Neural cell (in vitro differentiated cells): ENCODE data around the gene ATAD3C. TPM values are rescaled to one million over a fixed set of nuclear protein-coding genes. Genes with fewer than 3 reads are reported as not detected.
"Not testable (repeated sequence)": the region's sequence is repeated elsewhere in the genome, so short reads cannot be mapped to it uniquely, and the experiment has no call there.

Experiments
- H2AFZ ChIP-seq: fragments of 200-600, 300-800 bp; sonication (generic), shearing (Covaris generic); 2 replicates; pipeline ENCODE4 v1.6.0; 2014; ENCODE audit warnings: low read depth, mild to moderate bottlenecking, antibody characterized with exemption, low read length, moderate library complexity
- H3F3A ChIP-seq: fragments of 200-600 bp; shearing (Covaris generic); 2 replicates; pipeline ENCODE4 v1.6.1; 2016; ENCODE audit warnings: mild to moderate bottlenecking, moderate library complexity, mixed read lengths, antibody characterized with exemption, low read length; ENCODE audit not compliant: insufficient read depth, poor library complexity, severe bottlenecking
- H3K27ac ChIP-seq: fragments of 200-600, 300-800 bp; sonication (generic), shearing (Covaris generic); 2 replicates; pipeline ENCODE4 v1.5.1; 2014; ENCODE audit warnings: mild to moderate bottlenecking, low read length, moderate library complexity
- H3K27me3 ChIP-seq: fragments of 300-800, 200-600 bp; sonication (generic), shearing (Covaris generic); 2 replicates; pipeline ENCODE4 v1.6.0; 2014; ENCODE audit warnings: mild to moderate bottlenecking, low read depth, low read length, moderate library complexity; ENCODE audit not compliant: insufficient read depth
- H3K36me3 ChIP-seq: fragments of 300-800, 200-600 bp; sonication (generic), shearing (Covaris generic); 2 replicates; pipeline ENCODE4 v1.5.1; 2014; ENCODE audit warnings: mild to moderate bottlenecking, antibody characterized with exemption, low read length, moderate library complexity; ENCODE audit not compliant: insufficient read depth
- H3K4me2 ChIP-seq: fragments of 300-800, 200-600 bp; sonication (generic), shearing (Covaris generic); 2 replicates; pipeline ENCODE4 v1.6.0; 2014; ENCODE audit warnings: mild to moderate bottlenecking, low read length
- H3K4me3 ChIP-seq: fragments of 300-800, 200-600 bp; sonication (generic), shearing (Covaris generic); 2 replicates; pipeline ENCODE4 v1.5.1; 2014; ENCODE audit warnings: mild to moderate bottlenecking, low read length, moderate library complexity
- H3K79me2 ChIP-seq: fragments of 200-600 bp; shearing (Covaris generic); replicated peaks from 2 replicates; pipeline ENCODE4 v1.6.0; 2014; ENCODE audit warnings: mild to moderate bottlenecking, low read length, moderate library complexity; ENCODE audit not compliant: insufficient read depth
- H3K9ac ChIP-seq: fragments of 300-800, 200-600 bp; sonication (generic), shearing (Covaris generic); 2 replicates; pipeline ENCODE4 v1.6.1; 2016; ENCODE audit warnings: mild to moderate bottlenecking, low read length, mixed read lengths
- H3K9me2 ChIP-seq: fragments of 200-600 bp; shearing (Covaris generic); 2 replicates; pipeline ENCODE4 v1.6.1; 2016; ENCODE audit warnings: mild to moderate bottlenecking, low read length, mixed read lengths; ENCODE audit not compliant: insufficient read depth
- H3K9me3 ChIP-seq: fragments of 200-600, 300-800 bp; sonication (generic), shearing (Covaris generic); 2 replicates; pipeline ENCODE4 v1.6.1; 2016; ENCODE audit warnings: mild to moderate bottlenecking, mixed run types, low read length, moderate library complexity, mixed read lengths
- H4K20me1 ChIP-seq: fragments of 200-600 bp; shearing (Covaris generic); 2 replicates; pipeline ENCODE4 v1.6.1; 2016; ENCODE audit warnings: mild to moderate bottlenecking, mixed run types; ENCODE audit not compliant: insufficient read depth
- EP300 ChIP-seq: fragments of 450-650 bp; conservative IDR thresholded peaks from 2 replicates; pipeline ENCODE4 v1.6.1; 2014; ENCODE audit warnings: antibody characterized with exemption, mild to moderate bottlenecking, moderate library complexity; ENCODE audit not compliant: poor library complexity, severe bottlenecking
- EZH2 ChIP-seq: fragments of 200-600, 300-800 bp; shearing (Covaris generic), sonication (generic); IDR thresholded peaks from 2 replicates; pipeline ENCODE4 v1.6.1; 2014; ENCODE audit warnings: antibody characterized with exemption, low read length, borderline replicate concordance, mild to moderate bottlenecking; ENCODE audit not compliant: insufficient read depth, poor library complexity, severe bottlenecking
- MXI1 ChIP-seq: fragments of 450-650 bp; conservative IDR thresholded peaks from 2 replicates; pipeline ENCODE4 v1.6.1; 2014; ENCODE audit warnings: antibody characterized with exemption, mild to moderate bottlenecking; ENCODE audit not compliant: poor library complexity, severe bottlenecking
- POLR2AphosphoS5 ChIP-seq: IDR thresholded peaks from 2 replicates; pipeline ENCODE4 v1.6.1; 2012
- RAD21 ChIP-seq: fragments of 450-650 bp; conservative IDR thresholded peaks from 2 replicates; pipeline ENCODE4 v1.6.1; 2014; ENCODE audit warnings: antibody characterized with exemption, mild to moderate bottlenecking, moderate library complexity
- REST ChIP-seq: IDR thresholded peaks from 2 replicates; pipeline ENCODE4 v1.6.1; 2012; ENCODE audit warnings: borderline replicate concordance
- SMC3 ChIP-seq: fragments of 450-650 bp; conservative IDR thresholded peaks from 2 replicates; pipeline ENCODE4 v1.6.1; 2014; ENCODE audit warnings: antibody characterized with exemption, mild to moderate bottlenecking, moderate library complexity; ENCODE audit not compliant: poor library complexity
- TAF1 ChIP-seq: IDR thresholded peaks from 2 replicates; pipeline ENCODE4 v1.6.1; 2012; ENCODE audit warnings: low read depth
- polyA plus RNA-seq: library from polyadenylated mRNA; depleted of rRNA; stranded (reverse); fragments of >200 nt; gene quantifications from 2 replicates; pipeline ENCODE4 v1.2.3, GENCODE V29; 2014
- TF ChIP-seq, protein P1 (sequence below): fragments of 450-650 bp; IDR thresholded peaks from 2 replicates; pipeline ENCODE4 v1.5.1; 2014; ENCODE audit warnings: antibody characterized with exemption, mild to moderate bottlenecking, moderate library complexity; ENCODE audit not compliant: poor library complexity, severe bottlenecking

Gene ATAD3C
- polyA plus RNA-seq, 1 donor from 2014 or later, result not detected

DNA sequence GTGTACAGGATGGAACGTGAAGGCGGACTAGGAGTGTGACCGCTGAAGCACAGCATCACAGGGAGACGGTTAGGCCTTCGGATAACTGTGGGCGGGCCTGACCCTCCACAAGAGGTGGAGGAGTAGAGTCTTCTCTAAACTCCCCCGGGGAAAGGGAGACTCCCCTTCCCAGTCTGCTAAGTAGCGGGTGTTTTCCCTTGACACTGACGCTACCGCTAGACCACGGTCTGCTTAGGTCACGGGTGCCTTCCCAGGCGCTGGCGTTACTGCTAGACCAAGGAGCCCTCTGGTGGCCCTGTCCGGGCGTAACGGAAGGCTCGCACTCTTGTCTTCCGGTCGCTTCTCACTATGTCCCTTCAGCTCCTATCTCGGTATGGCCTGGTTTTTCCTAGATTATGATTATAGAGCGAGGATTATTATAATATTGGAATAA, 55.9 kb downstream of the ATAD3C start:
- not testable (repeated sequence) for H3K36me3 ChIP-seq, H3K4me3 ChIP-seq, H3K27ac ChIP-seq, H3K4me2 ChIP-seq, H3K79me2 ChIP-seq, H3F3A ChIP-seq, H3K27me3 ChIP-seq, H3K9me2 ChIP-seq, H3K9ac ChIP-seq, H4K20me1 ChIP-seq, H3K9me3 ChIP-seq, H2AFZ ChIP-seq
- peak; percentile 19 for TF ChIP-seq SMC3

DNA sequence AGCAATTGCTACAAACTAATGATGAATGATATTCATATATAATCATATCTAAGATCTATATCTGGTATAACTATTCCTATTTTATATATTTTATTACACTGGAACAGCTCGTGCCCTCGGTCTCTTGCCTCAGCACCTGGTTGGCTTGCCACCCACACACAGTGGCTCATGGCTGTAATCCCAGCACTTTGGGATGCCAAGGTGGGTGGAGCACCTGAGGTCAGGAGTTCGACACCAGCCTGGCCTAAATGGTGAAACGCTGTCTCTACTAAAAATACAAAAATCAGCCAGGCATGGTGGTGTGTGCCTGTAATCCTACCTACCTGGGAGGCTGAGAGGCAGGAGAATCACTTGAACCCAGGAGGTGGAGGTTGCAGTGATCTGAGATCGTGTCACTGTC, 56.3 kb downstream of the ATAD3C start:
- H3F3A ChIP-seq, H3K36me3 ChIP-seq, H3K9me2 ChIP-seq, H3K79me2 ChIP-seq, H3K9ac ChIP-seq, H3K27ac ChIP-seq, H3K4me3 ChIP-seq, H3K9me3 ChIP-seq, H3K27me3 ChIP-seq, H3K4me2 ChIP-seq, H2AFZ ChIP-seq, H4K20me1 ChIP-seq: not testable (repeated sequence)

DNA sequence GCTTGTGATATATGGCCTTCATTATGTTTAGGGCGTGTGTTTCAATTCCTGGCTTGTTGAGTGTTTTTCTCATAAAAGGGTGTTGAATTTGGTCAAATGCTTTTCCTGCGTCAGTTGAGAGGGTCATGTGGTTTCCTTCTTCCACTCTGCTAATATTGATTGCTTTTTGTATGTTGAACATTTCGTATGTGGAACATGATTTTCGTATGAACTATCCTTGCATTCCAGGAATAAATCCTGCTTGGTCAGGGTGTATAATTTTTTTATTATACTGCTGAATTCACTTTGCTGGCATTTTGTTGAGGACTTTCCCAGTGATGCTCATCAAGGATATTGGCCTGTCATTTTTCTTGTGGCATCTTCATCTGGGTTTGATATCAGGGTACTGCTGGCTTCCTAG, 57.8 kb downstream of the ATAD3C start:
- H3K79me2 ChIP-seq, result no peaks in the 10 kb centered on the region
- H3K4me3 ChIP-seq, result no peak overlapping the region
- no peak overlapping the region for H3K4me2 ChIP-seq
- no peak overlapping the region for H2AFZ ChIP-seq
- no peaks in the 10 kb centered on the region for H3F3A ChIP-seq
- TF ChIP-seq EP300 (no peak), RAD21 (no peak), REST (no peak), MXI1 (no peak), EZH2 (no peak), TAF1 (no peak), POLR2AphosphoS5 (no peak), SMC3 (no peak)
- TF ChIP-seq, protein P1, sequence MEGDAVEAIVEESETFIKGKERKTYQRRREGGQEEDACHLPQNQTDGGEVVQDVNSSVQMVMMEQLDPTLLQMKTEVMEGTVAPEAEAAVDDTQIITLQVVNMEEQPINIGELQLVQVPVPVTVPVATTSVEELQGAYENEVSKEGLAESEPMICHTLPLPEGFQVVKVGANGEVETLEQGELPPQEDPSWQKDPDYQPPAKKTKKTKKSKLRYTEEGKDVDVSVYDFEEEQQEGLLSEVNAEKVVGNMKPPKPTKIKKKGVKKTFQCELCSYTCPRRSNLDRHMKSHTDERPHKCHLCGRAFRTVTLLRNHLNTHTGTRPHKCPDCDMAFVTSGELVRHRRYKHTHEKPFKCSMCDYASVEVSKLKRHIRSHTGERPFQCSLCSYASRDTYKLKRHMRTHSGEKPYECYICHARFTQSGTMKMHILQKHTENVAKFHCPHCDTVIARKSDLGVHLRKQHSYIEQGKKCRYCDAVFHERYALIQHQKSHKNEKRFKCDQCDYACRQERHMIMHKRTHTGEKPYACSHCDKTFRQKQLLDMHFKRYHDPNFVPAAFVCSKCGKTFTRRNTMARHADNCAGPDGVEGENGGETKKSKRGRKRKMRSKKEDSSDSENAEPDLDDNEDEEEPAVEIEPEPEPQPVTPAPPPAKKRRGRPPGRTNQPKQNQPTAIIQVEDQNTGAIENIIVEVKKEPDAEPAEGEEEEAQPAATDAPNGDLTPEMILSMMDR, result no peak
- H4K20me1 ChIP-seq, result no peaks in the 10 kb centered on the region
- H3K27me3 ChIP-seq, result no peaks in the 10 kb centered on the region
- H3K9ac ChIP-seq, result no peak overlapping the region
- H3K27ac ChIP-seq, result no peak overlapping the region
- H3K36me3 ChIP-seq, result no peaks in the 10 kb centered on the region
- H3K9me3 ChIP-seq, result no peaks in the 10 kb centered on the region
- H3K9me2 ChIP-seq, result no peaks in the 10 kb centered on the region

GRCh38 chr1:1508775-1509464, 59.4 kb downstream of the ATAD3C start:
- H3K9me3 ChIP-seq, H3K9ac ChIP-seq, H3K9me2 ChIP-seq, H2AFZ ChIP-seq, H3K79me2 ChIP-seq, H3K27ac ChIP-seq, H3K4me2 ChIP-seq, H3K27me3 ChIP-seq, H4K20me1 ChIP-seq, H3F3A ChIP-seq, H3K4me3 ChIP-seq, H3K36me3 ChIP-seq: not testable (repeated sequence)

GRCh38 chr1:1509465-1509850, 60.0 kb downstream of the ATAD3C start:
- H3K9me2 ChIP-seq, H3K79me2 ChIP-seq, H4K20me1 ChIP-seq, H3K27me3 ChIP-seq, H3K4me2 ChIP-seq, H3K27ac ChIP-seq, H2AFZ ChIP-seq, H3K9ac ChIP-seq, H3K36me3 ChIP-seq, H3K4me3 ChIP-seq, H3K9me3 ChIP-seq, H3F3A ChIP-seq: not testable (repeated sequence)
